Measurements from ENCODE around the gene MOV10L1.

MOV10L1 gene

DNA sequence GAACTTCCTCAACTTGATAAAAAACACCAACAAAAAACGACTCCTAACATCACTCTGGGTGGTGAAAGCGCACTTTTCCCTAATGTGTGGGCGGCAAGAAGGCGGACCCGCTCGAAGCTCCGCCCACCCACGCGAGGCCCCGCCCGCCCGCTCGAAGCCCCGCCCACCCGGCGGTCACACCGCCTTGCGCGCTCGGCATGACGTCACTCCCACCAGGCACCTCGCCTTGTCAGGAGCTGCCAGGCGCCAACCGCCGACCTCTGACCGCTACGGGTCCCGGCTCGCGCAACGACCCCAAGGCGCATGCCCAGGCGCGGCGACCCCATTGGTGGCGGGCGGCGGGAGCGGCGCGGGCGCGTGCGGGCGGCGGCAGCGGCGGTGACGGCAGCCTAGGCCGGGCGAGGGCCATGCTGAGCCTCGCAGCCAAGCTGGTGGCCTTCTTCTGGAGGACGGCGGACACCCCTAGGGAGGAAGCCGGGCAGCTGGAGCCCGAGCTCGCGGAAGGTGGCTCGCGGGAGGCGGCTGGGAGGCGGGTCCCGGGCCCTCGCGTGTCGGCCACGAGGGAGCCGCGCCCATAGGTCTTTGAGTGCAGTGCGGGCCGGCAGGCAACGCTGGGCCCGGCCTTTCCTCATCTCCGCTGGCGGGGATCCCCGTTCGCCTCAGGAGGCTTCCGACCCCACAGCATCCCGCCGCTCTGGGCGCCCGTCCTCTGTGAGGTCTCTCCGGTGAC, at the start of gene MOV10L1:
Gene MOV10L1, plus strand, starts transcription at position 325 of the 730 bp plus-strand sequence. Its CDS starts 83 bp downstream, at position 408.
- no peak within 1 kb of the TSS for H3K27ac Mint-ChIP-seq
- peaks cover 21% of the 10 kb centered on the region for H3K9me3 Mint-ChIP-seq
- DNase-seq = peak; percentile 28
- peaks cover 9% of the 10 kb centered on the region for H3K36me3 Mint-ChIP-seq
- CTCF ChIA-PET = interaction anchor here (0.6 kb wide), 1 partner anchor 26 kb away, joined by 3 read pairs; no protein-coding TSS in a partner anchor
- H3K4me3 Mint-ChIP-seq = no peak within 1 kb of the TSS
- H3K27me3 Mint-ChIP-seq = peaks cover 17% of the 10 kb centered on the region
- peaks cover 8% of the 10 kb centered on the region for H3K4me1 Mint-ChIP-seq

DNA sequence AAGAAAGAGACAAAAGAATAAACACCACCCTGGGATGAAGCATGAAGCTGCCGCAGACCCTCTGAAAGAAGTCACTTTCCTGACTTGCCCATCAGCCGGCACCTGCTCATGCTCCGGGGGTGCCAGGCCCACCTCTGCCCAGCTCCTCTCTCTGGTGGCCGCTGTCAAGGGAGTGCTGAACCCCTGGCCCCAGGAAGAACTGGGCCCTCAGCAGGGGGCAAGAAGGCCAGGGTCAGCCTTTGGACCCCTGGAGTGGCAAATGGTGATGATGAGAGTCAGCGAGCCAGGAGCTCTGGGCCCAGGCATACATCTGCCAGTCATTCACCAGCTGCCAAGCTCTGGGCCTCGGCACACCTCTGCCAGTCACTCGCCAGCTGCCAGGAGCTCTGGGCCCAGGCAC, 49.1 kb upstream of the MOV10L1 start:
- Mint-ChIP-seq H3K4me3 (no peak overlapping the region), H3K27ac (no peak overlapping the region), H3K4me1 (peaks cover 7% of the 10 kb centered on the region), H3K36me3 (no peaks in the 10 kb centered on the region), H3K9me3 (peaks cover 8% of the 10 kb centered on the region), H3K27me3 (peaks cover 64% of the 10 kb centered on the region)
- CTCF ChIA-PET = interaction anchor here (0.9 kb wide), 1 partner anchor 10 kb away, joined by 3 read pairs; no protein-coding TSS in a partner anchor
- DNase-seq = no peak

DNA sequence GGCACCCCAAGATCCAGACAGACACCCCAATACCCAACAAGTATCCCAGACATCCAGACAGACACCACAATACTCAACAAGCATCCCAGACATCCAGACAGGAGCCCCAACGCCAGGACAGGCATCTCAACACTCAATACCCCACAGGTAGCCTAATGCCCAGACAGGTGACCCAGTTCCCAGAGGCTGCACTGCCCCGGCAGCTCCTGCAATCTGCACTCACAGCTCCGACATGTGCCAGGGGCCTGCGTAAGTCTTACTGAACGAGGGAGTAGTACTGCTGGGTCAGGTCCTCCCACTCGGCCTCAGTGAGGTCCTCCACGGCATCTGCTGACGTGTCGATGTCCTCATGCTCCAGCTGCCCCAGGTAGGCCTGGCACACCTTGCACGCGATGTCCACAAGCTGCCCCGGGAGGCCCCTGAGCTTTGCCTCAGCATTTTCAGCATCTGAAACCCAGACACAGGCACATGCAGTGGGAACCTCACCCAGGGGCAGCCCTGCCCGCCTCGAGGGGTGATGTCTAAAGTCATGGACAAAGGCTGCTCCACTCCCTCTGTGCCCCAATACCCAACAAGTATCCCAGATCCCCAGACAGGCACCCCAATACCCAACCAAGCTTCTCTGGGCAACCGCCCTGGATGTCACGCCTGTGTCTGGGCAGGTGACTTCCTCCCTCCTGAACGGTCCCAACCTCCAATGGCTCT, 48.3 kb upstream of the MOV10L1 start:
- Mint-ChIP-seq H3K27ac (no peak overlapping the region), H3K36me3 (no peaks in the 10 kb centered on the region), H3K4me3 (no peak overlapping the region), H3K4me1 (peaks cover 7% of the 10 kb centered on the region), H3K9me3 (peaks cover 8% of the 10 kb centered on the region), H3K27me3 (peaks cover 59% of the 10 kb centered on the region)
- no peak for DNase-seq
- CTCF ChIA-PET = interaction anchor here (0.9 kb wide), 1 partner anchor 11 kb away, joined by 3 read pairs; no protein-coding TSS in a partner anchor

DNA sequence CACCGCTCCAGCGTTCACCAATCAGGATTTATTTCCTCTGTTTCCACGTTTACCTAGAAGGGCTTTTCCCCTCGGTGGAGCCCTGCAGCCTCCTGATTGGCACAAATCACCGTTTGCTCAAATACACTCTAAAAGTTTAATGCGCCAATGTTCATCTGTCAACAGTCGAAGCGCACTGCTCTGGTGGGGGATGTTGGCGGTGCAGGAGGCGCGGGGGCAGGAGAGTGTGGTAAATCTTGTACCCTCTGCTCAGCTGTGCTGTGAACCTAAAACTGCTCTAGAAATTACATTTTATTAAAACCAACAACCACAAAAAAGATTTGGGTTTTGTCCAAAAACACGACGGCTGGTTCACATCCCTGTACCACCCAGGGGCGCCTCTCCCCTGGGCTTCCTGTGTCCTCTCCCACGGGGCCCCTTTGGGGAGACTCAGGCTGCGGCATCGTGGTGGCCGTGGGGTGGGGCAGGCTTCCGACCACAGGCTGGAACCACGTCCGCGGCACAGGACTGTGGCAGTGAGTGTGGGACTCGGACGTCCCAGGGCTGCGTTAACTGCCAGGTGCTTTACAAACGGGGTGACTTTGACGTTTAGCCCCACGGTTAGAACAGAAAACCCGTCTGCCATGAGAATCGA, 45.2 kb upstream of the MOV10L1 start:
- no peak overlapping the region for H3K27ac Mint-ChIP-seq
- no peaks in the 10 kb centered on the region for H3K36me3 Mint-ChIP-seq
- DNase-seq = no peak
- H3K4me3 Mint-ChIP-seq = no peak overlapping the region
- H3K27me3 Mint-ChIP-seq = peaks cover 45% of the 10 kb centered on the region
- H3K9me3 Mint-ChIP-seq = no peaks in the 10 kb centered on the region
- CTCF ChIA-PET = no interaction called here
- peaks cover 6% of the 10 kb centered on the region for H3K4me1 Mint-ChIP-seq

GRCh38 chr22:50045211-50046018, 44.4 kb upstream of the MOV10L1 start:
- Mint-ChIP-seq H3K27ac (no peak overlapping the region), H3K4me1 (peaks cover 6% of the 10 kb centered on the region), H3K4me3 (no peak overlapping the region), H3K27me3 (peaks cover 38% of the 10 kb centered on the region), H3K36me3 (no peaks in the 10 kb centered on the region), H3K9me3 (no peaks in the 10 kb centered on the region)
- CTCF ChIA-PET = no interaction called here
- no peak for DNase-seq

DNA sequence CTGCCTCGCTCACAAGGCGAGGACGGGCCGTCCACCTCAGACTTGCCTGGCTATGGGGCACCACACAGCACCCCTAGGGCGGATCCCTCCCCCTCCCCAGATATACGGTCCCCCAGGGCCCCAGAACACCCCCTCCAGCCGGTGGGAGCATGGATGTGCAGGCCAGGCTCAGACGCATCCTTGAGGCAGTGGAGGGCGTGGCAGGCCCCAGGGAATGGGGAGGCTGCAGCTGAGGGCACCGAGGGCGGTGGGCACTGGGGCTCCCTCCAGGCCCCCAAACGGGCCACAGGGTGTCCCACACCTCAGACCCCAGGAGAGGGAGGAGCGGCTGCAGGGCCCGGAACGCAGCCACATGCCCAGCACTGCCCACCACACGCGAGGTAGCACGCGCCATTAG, 43.8 kb upstream of the MOV10L1 start:
- CTCF ChIA-PET = no interaction called here
- Mint-ChIP-seq H3K4me1 (peaks cover 6% of the 10 kb centered on the region), H3K4me3 (no peak overlapping the region), H3K36me3 (no peaks in the 10 kb centered on the region), H3K27ac (no peak overlapping the region), H3K27me3 (peaks cover 38% of the 10 kb centered on the region), H3K9me3 (no peaks in the 10 kb centered on the region)
- DNase-seq = no peak

DNA sequence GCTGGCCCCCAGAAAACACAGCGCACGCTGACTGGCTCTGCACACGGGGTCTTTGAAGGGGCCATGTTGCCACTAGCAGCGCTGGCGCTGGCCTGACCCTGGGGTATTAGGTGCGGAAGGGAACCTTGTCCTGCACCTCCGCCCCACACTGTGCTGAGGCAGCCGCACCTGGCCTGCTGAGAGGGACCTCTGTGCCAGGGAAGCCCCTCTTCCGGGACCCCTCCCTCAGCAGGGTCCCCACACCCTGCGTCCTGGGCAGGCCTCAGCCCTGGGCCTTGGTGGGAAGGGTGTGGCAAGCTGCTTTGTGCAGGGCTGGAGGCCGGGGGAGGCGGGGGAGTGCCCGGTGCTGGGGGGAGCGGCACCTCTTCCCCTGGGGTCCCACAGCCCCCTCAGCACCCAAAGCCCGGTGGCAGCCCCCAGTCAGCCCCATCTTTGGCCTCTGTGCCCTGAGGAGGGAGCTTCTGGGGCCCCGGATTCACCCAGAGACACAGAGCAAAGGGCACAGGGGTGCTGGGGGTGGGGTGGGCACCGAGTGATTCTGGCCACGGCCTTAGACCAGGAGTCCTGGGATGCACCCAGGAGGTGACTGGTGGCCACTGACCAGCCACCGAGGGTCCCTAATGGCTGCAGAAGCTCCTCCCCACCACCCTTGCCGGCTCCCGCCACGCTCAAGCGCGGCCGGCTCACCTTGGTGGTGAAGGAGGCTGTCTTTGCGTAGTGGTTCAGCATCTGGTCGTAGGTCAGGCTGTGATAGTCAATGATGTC, 43.1 kb upstream of the MOV10L1 start:
- no peak for DNase-seq
- Mint-ChIP-seq H3K36me3 (no peaks in the 10 kb centered on the region), H3K4me1 (peaks cover 6% of the 10 kb centered on the region), H3K4me3 (no peak overlapping the region), H3K27ac (no peak overlapping the region), H3K9me3 (no peaks in the 10 kb centered on the region), H3K27me3 (peaks cover 33% of the 10 kb centered on the region)
- CTCF ChIA-PET = no interaction called here

DNA sequence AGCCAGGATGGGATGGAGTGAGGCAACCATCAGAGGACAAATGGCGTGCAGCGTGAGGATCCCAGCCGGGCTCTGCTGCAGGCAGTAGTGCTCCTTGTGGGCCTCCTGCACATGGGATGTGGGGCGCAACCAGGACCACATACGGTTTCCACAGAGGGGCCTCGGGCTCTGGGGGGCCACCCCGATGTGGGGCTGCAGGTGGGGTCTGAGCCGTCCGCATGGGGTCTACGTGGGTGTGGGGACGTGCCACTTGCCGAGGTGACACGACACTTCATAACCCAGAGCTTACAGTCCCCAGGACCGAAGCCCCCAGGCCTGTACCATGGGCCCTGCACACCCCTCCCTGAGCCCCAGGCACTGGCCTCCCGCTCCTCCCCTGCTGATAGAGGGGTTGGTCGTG, 42.5 kb upstream of the MOV10L1 start:
- Mint-ChIP-seq H3K27me3 (peaks cover 30% of the 10 kb centered on the region), H3K27ac (no peak overlapping the region), H3K36me3 (no peaks in the 10 kb centered on the region), H3K4me1 (peaks cover 6% of the 10 kb centered on the region), H3K9me3 (no peaks in the 10 kb centered on the region), H3K4me3 (no peak overlapping the region)
- CTCF ChIA-PET = no interaction called here
- DNase-seq = no peak

- no peak overlapping the region for H3K4me3 Mint-ChIP-seq
- H3K36me3 Mint-ChIP-seq = no peaks in the 10 kb centered on the region
- CTCF ChIA-PET = no interaction called here
- no peak overlapping the region for H3K27ac Mint-ChIP-seq
- H3K9me3 Mint-ChIP-seq = peaks cover 1% of the 10 kb centered on the region
- no peak for DNase-seq
- H3K27me3 Mint-ChIP-seq = peaks cover 26% of the 10 kb centered on the region
- H3K4me1 Mint-ChIP-seq = peaks cover 6% of the 10 kb centered on the region
Measured at GRCh38 chr22:50048061-50048765, 41.6 kb upstream of the MOV10L1 start.

GRCh38 chr22:50048836-50049235, 41.0 kb upstream of the MOV10L1 start:
- H3K9me3 Mint-ChIP-seq = peaks cover 6% of the 10 kb centered on the region

DNA sequence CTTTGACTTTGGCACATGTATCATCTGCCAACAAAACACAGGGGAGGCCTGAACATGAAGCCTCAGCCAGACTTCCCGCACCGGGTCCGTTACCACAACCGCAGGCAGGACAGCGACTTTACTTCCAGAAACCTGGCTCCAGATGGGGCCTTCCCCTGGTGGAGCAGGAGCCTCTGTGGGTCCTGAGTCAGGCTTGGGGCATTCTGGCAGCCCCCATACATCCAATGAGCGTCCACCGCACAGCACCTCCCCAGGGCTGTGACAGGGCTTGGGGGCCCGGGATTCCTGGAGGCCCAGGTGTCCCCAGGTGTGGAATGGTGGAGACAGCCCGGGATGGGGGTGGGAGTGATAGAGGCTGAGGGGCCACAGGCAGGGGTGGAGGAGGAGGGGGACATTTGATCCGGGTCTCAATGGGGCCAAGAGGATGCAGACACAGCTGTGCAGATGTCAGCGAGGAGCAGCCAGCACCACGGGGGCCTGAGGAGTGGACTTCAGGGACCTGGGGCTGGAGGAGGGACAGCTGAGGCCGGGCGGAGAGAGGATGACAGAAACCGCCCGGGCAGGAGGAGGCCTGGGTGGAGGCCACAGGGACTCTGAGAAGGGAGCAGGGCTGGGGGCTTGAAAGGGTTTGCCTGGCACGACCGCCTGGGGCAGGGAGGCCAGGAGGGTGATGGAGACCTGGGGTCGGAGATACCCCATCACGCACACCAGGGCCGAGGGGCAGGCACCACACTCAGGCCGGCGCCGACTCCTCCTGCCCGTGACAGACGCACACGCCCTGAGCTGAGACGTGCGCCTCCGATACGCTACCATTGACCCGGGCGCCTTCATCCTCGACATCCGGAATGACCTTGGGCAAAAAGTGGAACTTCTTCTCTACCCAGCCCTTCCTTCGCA, 40.3 kb upstream of the MOV10L1 start:
- Mint-ChIP-seq H3K36me3 (no peaks in the 10 kb centered on the region), H3K9me3 (peaks cover 7% of the 10 kb centered on the region), H3K27ac (no peak overlapping the region), H3K27me3 (peaks cover 21% of the 10 kb centered on the region), H3K4me1 (peaks cover 4% of the 10 kb centered on the region), H3K4me3 (no peak overlapping the region)
- DNase-seq = no peak
- CTCF ChIA-PET = no interaction called here

More at GRCh38 chr22:50048836-50049235, 41.0 kb upstream of the MOV10L1 start:
- H3K27ac Mint-ChIP-seq = no peak overlapping the region
- H3K4me1 Mint-ChIP-seq = peaks cover 6% of the 10 kb centered on the region
- H3K4me3 Mint-ChIP-seq = no peak overlapping the region
- peaks cover 22% of the 10 kb centered on the region for H3K27me3 Mint-ChIP-seq
- no peaks in the 10 kb centered on the region for H3K36me3 Mint-ChIP-seq
- CTCF ChIA-PET = no interaction called here
- no peak for DNase-seq

DNA sequence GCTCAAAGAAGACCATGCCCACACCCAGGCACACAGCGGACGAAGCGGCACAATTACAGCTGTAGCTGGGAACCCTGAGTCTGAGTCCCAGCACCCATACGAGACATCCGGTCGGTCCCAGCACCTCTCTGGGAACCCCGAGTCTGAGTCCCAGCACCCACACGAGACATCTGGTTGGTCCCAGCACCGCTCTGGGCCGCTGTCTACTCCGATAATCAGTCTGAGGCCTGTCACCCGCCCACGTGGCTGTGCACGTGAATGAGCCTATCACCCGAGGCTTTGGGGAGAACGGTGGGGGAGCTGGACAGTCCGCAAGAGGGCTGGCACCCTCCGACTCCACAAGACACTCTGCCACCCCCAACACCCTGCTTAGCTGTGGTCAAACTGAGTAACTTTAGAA, 37.9 kb upstream of the MOV10L1 start:
- H3K27ac Mint-ChIP-seq = no peak overlapping the region
- peaks cover 7% of the 10 kb centered on the region for H3K9me3 Mint-ChIP-seq
- no peak for DNase-seq
- peaks cover 29% of the 10 kb centered on the region for H3K27me3 Mint-ChIP-seq
- no peaks in the 10 kb centered on the region for H3K4me1 Mint-ChIP-seq
- no peaks in the 10 kb centered on the region for H3K36me3 Mint-ChIP-seq
- H3K4me3 Mint-ChIP-seq = no peak overlapping the region
- CTCF ChIA-PET = no interaction called here

All from activated naive CD4-positive, alpha-beta T cell treated with anti-CD3 and anti-CD28 coated beads, Interleukin-2, amount 10 ng/mL, durations not matched to agents 7 days and 5 days (primary cell).